ENCODE data around the gene SRSF1. TPM values are rescaled to one million over a fixed set of nuclear protein-coding genes. Genes with fewer than 3 reads are reported as not detected.

Gene SRSF1
- total and polyA plus RNA-seq, 12 donors = 70.3 to 130 (median 90.6) TPM

DNA sequence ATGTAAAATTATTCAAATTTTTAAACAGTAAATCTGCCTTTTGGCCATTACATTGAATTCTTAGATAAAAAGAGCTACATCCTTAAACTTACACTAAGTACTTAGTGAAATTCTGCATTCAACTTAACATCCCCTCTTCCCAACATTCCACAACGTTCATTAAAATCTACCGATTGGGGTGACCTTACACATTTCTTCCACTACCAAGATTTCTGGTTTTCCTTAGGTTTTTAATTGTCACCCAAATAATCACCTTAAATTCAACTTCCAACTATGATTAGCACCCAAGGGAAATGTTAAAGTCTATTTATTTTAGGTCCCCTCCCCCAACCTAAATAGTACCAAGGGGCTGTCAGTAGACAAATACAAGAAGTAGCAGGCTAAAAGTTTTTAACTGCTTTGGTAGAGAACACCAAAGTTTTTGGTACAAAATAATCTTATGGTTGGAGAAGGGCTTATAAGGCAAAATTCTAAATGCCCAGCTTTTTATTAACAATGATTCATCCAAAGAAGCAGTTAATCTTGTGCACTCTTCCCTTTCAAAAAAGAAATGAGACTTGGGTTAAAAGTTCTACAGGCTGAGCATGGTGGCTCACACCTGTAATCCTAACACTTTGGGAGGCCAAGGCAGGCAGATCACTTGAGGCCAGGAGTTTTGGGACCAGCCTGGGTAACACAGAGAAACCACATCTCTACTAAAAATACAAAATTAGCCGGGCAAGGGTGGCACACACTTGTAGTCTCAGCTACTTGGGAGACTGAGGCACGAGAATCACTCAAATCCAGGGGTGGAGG, 4.7 kb downstream of the SRSF1 start:
- peaks cover 17 to 72% (median 46%) of the 10 kb centered on the region in 9 donors for H3K4me1 ChIP-seq
- TF ChIP-seq, protein P1, sequence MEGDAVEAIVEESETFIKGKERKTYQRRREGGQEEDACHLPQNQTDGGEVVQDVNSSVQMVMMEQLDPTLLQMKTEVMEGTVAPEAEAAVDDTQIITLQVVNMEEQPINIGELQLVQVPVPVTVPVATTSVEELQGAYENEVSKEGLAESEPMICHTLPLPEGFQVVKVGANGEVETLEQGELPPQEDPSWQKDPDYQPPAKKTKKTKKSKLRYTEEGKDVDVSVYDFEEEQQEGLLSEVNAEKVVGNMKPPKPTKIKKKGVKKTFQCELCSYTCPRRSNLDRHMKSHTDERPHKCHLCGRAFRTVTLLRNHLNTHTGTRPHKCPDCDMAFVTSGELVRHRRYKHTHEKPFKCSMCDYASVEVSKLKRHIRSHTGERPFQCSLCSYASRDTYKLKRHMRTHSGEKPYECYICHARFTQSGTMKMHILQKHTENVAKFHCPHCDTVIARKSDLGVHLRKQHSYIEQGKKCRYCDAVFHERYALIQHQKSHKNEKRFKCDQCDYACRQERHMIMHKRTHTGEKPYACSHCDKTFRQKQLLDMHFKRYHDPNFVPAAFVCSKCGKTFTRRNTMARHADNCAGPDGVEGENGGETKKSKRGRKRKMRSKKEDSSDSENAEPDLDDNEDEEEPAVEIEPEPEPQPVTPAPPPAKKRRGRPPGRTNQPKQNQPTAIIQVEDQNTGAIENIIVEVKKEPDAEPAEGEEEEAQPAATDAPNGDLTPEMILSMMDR (IDR thresholded peaks at IDR 0.05) = no peak
- no peak overlapping the region for H3K27ac ChIP-seq
- DNase-seq (no peak), ATAC-seq (no peak)
- intact Hi-C loops (cut with DNase I) = loop anchor here in 2 of 10 donors (10.0 kb wide), 1 partner anchor 112 kb away; no protein-coding TSS in a partner anchor
- no peak overlapping the region for H3K4me3 ChIP-seq
- H3K36me3 ChIP-seq = peaks cover 0 to 86% (median 35%) of the 10 kb centered on the region in 9 donors
- no peaks in the 10 kb centered on the region for H3K9me3 ChIP-seq
- no peaks in the 10 kb centered on the region for H3K27me3 ChIP-seq
- WGBS, 2 donors = 70 to 76% methylated on average over 4 of the region's 4 CpGs

DNA sequence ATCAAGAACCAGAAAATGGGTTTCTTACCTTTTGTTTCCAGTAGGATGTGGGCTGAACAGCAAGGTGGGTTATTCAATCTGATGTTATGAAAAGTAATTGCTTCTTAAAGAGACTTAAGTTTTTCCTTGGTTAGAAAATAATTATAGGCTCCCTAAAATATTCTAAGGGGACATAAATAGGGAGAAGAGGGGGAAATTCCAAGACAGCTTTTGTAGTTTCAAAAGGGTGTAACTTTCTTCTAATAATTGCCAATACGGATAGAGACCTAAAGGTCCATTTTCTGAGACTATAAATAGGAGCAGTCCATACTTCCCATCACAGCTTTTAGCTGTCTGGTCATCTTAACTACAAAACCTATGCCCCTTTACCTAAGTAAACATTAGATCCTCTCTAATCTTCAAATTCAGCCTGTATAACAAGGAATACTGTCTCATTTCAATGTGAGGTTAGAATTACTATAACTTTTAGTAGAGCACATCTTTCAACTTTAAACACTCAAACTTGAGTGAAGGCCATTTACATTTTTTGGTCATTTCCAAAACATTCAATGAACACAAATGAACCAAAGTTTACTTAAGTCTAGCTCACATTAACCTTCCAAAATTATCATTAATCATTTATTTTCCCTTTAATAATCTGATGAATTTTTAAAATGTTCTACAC, 5.5 kb downstream of the SRSF1 start:
- peak overlapping the region in 1 of 10 donors; percentile 4 for H3K27ac ChIP-seq

DNA sequence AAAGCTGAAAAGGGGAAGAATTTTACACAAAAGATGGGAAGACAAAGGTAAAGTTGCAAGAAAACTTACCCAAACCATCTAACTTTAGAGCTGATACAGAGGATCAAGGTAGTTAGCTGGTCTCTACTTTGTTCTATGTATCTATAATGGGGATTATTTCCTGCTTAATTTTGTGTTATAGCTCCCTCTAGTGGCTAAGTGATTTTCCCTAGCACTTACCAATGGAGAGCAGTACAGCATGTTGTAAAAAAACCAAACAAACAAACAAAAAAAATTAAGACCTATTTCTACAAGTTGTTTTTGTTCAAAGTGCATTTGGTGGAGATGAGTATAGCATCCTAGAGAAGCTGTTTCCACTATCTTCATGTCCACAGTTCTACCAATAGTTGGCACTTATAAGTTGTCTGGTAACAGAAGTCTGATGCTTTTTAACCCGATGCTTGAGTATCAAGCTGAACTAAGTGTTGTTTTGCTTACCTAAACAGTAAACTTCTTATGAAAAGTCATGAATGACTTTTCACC, 7.5 kb downstream of the SRSF1 start:
- Histone ChIP-seq H3K4me3 (no peak overlapping the region), H3K27ac (no peak overlapping the region), H3K9me3 (no peaks in the 10 kb centered on the region), H3K4me1 (peaks cover 4 to 65% (median 42%) of the 10 kb centered on the region in 9 donors), H3K27me3 (no peaks in the 10 kb centered on the region), H3K36me3 (peaks cover 0 to 84% (median 31%) of the 10 kb centered on the region in 9 donors)
- 59 to 62% methylated on average over 1 of the region's 1 CpG for WGBS, 2 donors
- intact Hi-C loops (cut with DNase I) = loop anchor here in 7 of 10 donors (1.0 to 10.0 kb wide), 7 partner anchors 115 to 885 kb away; no protein-coding TSS in a partner anchor
- TF ChIP-seq, protein P1 (IDR thresholded peaks at IDR 0.05) = peak; percentile 63 to 92 (median 87)
- ATAC-seq = peak; percentile 63 to 86 (median 74)
- DNase-seq = no peak

More for the DNA sequence above, 5.5 kb downstream of the SRSF1 start:
- no peak for ATAC-seq
- TF ChIP-seq, protein P1 (IDR thresholded peaks at IDR 0.05) = no peak
- WGBS, 2 donors = 14 to 22% methylated on average over 1 of the region's 1 CpG
- Histone ChIP-seq H3K4me3 (no peak overlapping the region), H3K36me3 (peaks cover 0 to 94% (median 36%) of the 10 kb centered on the region in 9 donors), H3K27me3 (no peaks in the 10 kb centered on the region), H3K9me3 (no peaks in the 10 kb centered on the region), H3K4me1 (peaks cover 17 to 72% (median 46%) of the 10 kb centered on the region in 9 donors)
- intact Hi-C loops (cut with DNase I) = loop anchor here in 2 of 10 donors (10.0 kb wide), 1 partner anchor 113 kb away; no protein-coding TSS in a partner anchor
- no peak for DNase-seq

DNA sequence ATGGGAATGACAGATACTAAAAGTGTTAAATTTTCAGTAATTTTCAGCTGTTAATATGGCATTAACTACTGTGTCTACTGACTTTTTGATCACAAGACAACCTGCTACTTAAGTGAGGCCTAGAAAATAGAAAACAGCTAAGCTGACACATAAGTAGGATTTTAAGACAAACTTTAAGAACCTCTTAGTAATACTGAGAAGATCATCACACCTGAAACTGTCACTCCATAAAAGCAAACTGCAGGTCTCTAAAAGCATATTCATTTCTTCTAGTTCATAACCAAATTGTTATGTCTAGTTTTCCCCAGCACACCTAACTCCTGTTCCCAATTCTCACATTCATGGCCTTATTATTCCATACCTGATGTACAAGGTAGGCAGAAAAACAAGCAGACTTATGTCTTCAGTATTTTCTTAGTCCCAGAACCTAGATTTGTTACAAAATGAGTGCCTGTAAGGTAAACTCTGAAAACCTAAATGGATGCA, 8.0 kb downstream of the SRSF1 start:
- Histone ChIP-seq H3K27ac (no peak overlapping the region), H3K36me3 (peaks cover 0 to 79% (median 26%) of the 10 kb centered on the region in 9 donors), H3K4me1 (peaks cover 0 to 65% (median 42%) of the 10 kb centered on the region in 9 donors), H3K4me3 (no peak overlapping the region), H3K9me3 (no peaks in the 10 kb centered on the region), H3K27me3 (no peaks in the 10 kb centered on the region)
- DNase-seq (no peak), ATAC-seq (no peak)
- intact Hi-C loops (cut with DNase I) = loop anchor here in 5 of 10 donors (1.0 to 10.0 kb wide), 6 partner anchors 122 to 884 kb away; no protein-coding TSS in a partner anchor
- TF ChIP-seq, protein P1 (IDR thresholded peaks at IDR 0.05) = no peak
